Stomach (tissue), 4 donors: Measurements from ENCODE around the gene LTBP3.

Experiments
- EP300 ChIP-seq: sonication (generic); formaldehyde crosslinking; IDR thresholded peaks from one replicate; pipeline ENCODE4 v1.6.1; 2017; ENCODE audit warnings: antibody characterized with exemption
- POLR2A ChIP-seq, 4 donors: fragments of 450-650 bp; IDR thresholded peaks; one replicate each; pipeline ENCODE4 v1.6.1; 2016; ENCODE audit warnings: antibody characterized with exemption in 4 of 4, control low read depth in 2 of 4, mild to moderate bottlenecking in 1 of 4, moderate library complexity in 1 of 4
- POLR2AphosphoS5 ChIP-seq, 3 donors: sonication (generic); formaldehyde crosslinking; IDR thresholded peaks; one replicate each; pipeline ENCODE4 v1.6.1; 2016; ENCODE audit warnings: antibody characterized with exemption in 3 of 3
- TF ChIP-seq, protein P1 (sequence below), 7 experiments: fragments of 450-650 bp in 4 of 7; fragments of 200-600 bp in 3 of 7; sonication (generic) in 3 of 7; IDR thresholded peaks; one replicate each; pipeline ENCODE4 v1.5.1; 2016 to 2019; ENCODE audit warnings: antibody characterized with exemption in 7 of 7, control low read depth in 2 of 7, mild to moderate bottlenecking in 1 of 7

GRCh38 chr11:65506772-65507505 lies 51.2 kb downstream of the LTBP3 start:
- TF ChIP-seq, protein P1, sequence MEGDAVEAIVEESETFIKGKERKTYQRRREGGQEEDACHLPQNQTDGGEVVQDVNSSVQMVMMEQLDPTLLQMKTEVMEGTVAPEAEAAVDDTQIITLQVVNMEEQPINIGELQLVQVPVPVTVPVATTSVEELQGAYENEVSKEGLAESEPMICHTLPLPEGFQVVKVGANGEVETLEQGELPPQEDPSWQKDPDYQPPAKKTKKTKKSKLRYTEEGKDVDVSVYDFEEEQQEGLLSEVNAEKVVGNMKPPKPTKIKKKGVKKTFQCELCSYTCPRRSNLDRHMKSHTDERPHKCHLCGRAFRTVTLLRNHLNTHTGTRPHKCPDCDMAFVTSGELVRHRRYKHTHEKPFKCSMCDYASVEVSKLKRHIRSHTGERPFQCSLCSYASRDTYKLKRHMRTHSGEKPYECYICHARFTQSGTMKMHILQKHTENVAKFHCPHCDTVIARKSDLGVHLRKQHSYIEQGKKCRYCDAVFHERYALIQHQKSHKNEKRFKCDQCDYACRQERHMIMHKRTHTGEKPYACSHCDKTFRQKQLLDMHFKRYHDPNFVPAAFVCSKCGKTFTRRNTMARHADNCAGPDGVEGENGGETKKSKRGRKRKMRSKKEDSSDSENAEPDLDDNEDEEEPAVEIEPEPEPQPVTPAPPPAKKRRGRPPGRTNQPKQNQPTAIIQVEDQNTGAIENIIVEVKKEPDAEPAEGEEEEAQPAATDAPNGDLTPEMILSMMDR (IDR thresholded peaks at IDR 0.05), result no peak
- peak in 1 of 4 donors; percentile 48 for TF ChIP-seq POLR2A (IDR thresholded peaks at IDR 0.05)
- no peak for TF ChIP-seq EP300
- TF ChIP-seq POLR2AphosphoS5 (IDR thresholded peaks at IDR 0.05), result peak; percentile 6 to 87 (median 79)
